ENCODE data around the gene ABHD14A. TPM values are rescaled to one million over a fixed set of nuclear protein-coding genes. Genes with fewer than 3 reads are reported as not detected.

Gene ABHD14A
- total RNA-seq, 4 donors from 2014 or later = 2.0 to 11.3 (median 7.7) TPM

DNA sequence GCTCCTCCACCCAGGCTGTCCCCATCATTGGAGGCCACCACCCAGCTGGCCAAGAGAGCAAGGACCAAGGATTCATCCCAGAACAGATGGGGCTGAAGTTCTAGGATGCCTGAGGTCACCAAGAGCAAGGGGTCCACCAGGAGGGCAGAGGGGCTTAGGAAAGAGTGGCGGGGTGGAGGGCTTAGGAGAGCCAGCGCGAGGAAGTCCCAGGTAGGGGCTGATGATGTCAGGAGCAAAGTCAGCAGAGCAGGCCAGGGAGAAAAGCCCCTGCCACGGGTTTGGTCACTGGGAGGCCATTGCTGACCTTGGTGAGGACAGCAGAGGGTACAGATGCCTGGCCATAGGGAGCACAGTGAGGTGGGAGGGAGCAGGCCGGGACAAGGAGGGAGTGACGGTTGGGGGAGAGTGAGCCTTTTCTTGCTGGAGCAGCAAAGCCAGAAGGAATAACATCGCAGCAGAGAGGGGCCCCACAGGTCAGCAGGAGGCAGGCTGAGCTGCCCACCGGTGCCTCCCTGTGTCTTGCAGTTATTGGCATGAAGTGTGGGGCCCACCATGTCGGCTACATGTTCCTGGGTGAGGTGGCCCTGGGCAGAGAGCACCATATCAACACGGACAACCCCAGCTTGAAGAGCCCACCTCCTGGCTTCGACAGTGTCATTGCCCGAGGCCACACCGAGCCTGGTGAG, 27.5 kb upstream of the ABHD14A start:
- in situ Hi-C loops (cut with MboI; ENCODE audit: low pct_ligation_motif_present in 1 of 4, low pct_unique_long_range_greater_than_20kb in 1 of 4, low sequenced_read_pairs in 3 of 4) (no loop called here), intact Hi-C loops (cut with DNase I; ENCODE audit: low total_unique reads) (loop anchor here (5.0 kb wide), 1 partner anchor 1865 kb away; no protein-coding TSS in a partner anchor)
- no peak overlapping the region for H3K4me3 ChIP-seq
- H3K4me1 ChIP-seq = peaks cover 4 to 11% (median 10%) of the 10 kb centered on the region in 4 donors
- H3K36me3 ChIP-seq = no peaks in the 10 kb centered on the region
- no peak overlapping the region for H3K27ac ChIP-seq
- no peak for DNase-seq
- no peaks in the 10 kb centered on the region for H3K9me3 ChIP-seq
- TF ChIP-seq, protein P1, sequence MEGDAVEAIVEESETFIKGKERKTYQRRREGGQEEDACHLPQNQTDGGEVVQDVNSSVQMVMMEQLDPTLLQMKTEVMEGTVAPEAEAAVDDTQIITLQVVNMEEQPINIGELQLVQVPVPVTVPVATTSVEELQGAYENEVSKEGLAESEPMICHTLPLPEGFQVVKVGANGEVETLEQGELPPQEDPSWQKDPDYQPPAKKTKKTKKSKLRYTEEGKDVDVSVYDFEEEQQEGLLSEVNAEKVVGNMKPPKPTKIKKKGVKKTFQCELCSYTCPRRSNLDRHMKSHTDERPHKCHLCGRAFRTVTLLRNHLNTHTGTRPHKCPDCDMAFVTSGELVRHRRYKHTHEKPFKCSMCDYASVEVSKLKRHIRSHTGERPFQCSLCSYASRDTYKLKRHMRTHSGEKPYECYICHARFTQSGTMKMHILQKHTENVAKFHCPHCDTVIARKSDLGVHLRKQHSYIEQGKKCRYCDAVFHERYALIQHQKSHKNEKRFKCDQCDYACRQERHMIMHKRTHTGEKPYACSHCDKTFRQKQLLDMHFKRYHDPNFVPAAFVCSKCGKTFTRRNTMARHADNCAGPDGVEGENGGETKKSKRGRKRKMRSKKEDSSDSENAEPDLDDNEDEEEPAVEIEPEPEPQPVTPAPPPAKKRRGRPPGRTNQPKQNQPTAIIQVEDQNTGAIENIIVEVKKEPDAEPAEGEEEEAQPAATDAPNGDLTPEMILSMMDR (IDR thresholded peaks at IDR 0.05) = no peak
- TF ChIP-seq POLR2A (IDR thresholded peaks at IDR 0.05) (no peak), EP300 (IDR thresholded peaks at IDR 0.05; ENCODE audit: low read depth) (no peak), POLR2AphosphoS5 (IDR thresholded peaks at IDR 0.05) (no peak)
- 74 to 80% methylated on average over 4 to 13 of the region's 13 CpGs for WGBS, 2 donors (ENCODE audit: low coverage in 1 of 2)
- H3K27me3 ChIP-seq = no peaks in the 10 kb centered on the region

DNA sequence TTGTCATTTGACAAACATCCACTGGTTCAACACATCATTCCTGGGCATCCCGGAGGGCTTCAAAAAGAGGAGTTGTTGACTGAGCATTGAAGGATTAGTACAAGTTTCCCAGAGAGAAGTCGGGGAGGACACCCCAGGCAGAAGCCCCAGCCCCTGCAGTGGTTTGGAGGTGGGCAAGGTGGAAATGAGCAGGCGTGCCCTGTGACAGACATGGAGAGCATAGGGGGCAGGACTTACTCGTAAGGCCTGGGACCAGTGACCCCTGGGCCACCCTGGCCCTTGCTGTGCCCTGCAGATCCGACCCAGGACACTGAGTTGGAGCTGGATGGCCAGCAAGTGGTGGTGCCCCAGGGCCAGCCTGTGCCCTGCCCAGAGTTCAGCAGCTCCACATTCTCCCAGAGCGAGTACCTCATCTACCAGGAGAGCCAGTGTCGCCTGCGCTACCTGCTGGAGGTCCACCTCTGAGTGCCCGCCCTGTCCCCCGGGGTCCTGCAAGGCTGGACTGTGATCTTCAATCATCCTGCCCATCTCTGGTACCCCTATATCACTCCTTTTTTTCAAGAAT, 26.8 kb upstream of the ABHD14A start:
- no peaks in the 10 kb centered on the region for H3K27me3 ChIP-seq
- no peaks in the 10 kb centered on the region for H3K9me3 ChIP-seq
- WGBS, 2 donors (ENCODE audit: low coverage in 1 of 2) = 97% methylated on average over 10 of the region's 10 CpGs; no CpG with 5 or more reads in 1 of the 2 donors
- peaks cover 0 to 4% (median 2%) of the 10 kb centered on the region in 4 donors for H3K4me1 ChIP-seq
- H3K4me3 ChIP-seq = no peak overlapping the region
- in situ Hi-C loops (cut with MboI; ENCODE audit: low pct_ligation_motif_present in 1 of 4, low pct_unique_long_range_greater_than_20kb in 1 of 4, low sequenced_read_pairs in 3 of 4) = no loop called here
- TF ChIP-seq, protein P1 (IDR thresholded peaks at IDR 0.05) = no peak
- TF ChIP-seq POLR2AphosphoS5 (IDR thresholded peaks at IDR 0.05) (no peak), EP300 (IDR thresholded peaks at IDR 0.05; ENCODE audit: low read depth) (no peak), POLR2A (IDR thresholded peaks at IDR 0.05) (no peak)
- H3K27ac ChIP-seq = no peak overlapping the region
- no peak for DNase-seq
- intact Hi-C loops (cut with DNase I; ENCODE audit: low total_unique reads) = loop anchor here (5.0 kb wide), 1 partner anchor 1864 kb away; no protein-coding TSS in a partner anchor
- no peaks in the 10 kb centered on the region for H3K36me3 ChIP-seq

DNA sequence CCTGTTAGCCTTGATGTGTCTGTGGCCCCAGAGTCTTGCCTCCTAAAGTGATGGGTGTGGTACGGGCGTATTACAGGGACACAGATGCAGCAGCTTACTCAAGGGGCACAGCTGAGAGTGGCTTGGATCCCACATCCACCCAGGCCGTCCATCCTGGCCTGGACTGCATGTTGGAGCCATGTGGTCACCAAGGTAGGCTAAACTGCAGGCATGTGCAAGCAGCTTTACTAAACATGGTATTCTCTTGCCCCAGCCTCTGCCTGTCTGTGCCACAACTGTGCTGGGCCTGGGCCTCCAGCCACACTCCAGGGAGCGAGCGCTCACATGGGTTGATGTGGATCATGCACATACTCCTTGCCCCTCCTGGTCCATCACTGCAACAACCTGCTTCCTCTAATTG, 25.7 kb upstream of the ABHD14A start:
- Histone ChIP-seq H3K9me3 (no peaks in the 10 kb centered on the region), H3K27me3 (no peaks in the 10 kb centered on the region), H3K4me1 (no peaks in the 10 kb centered on the region), H3K27ac (no peak overlapping the region), H3K36me3 (no peaks in the 10 kb centered on the region), H3K4me3 (no peak overlapping the region)
- DNase-seq = no peak
- WGBS, 2 donors (ENCODE audit: low coverage in 1 of 2) = 97% methylated on average over 5 of the region's 5 CpGs; no CpG with 5 or more reads in 1 of the 2 donors
- TF ChIP-seq EP300 (IDR thresholded peaks at IDR 0.05; ENCODE audit: low read depth) (no peak), POLR2AphosphoS5 (IDR thresholded peaks at IDR 0.05) (no peak), POLR2A (IDR thresholded peaks at IDR 0.05) (no peak)
- TF ChIP-seq, protein P1 (IDR thresholded peaks at IDR 0.05) = no peak
- intact Hi-C loops (cut with DNase I; ENCODE audit: low total_unique reads) (loop anchor here (5.0 kb wide), 1 partner anchor 1863 kb away; no protein-coding TSS in a partner anchor), in situ Hi-C loops (cut with MboI; ENCODE audit: low pct_ligation_motif_present in 1 of 4, low pct_unique_long_range_greater_than_20kb in 1 of 4, low sequenced_read_pairs in 3 of 4) (no loop called here)

DNA sequence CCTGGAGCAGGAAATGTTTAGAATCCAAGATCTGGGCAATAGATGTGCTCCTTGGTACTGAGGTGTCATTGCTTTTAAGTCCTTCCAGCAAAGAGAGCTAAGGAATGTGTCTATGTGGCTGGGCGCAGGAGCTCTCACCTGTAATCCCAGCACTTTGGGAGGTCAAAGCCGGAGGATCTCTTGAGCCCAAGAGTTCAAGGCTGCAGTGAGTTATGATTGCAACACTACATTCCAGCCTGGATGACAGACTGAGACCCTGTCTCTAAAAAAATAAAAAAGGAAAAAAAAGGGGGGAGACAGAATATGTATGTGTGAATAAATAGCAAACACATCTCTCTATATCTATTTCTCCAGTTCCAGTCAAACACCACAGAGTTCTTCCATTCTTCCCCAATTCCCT, 24.0 kb upstream of the ABHD14A start:
- no peak for DNase-seq
- WGBS, 2 donors (ENCODE audit: low coverage in 1 of 2) = 100% methylated on average over 1 to 2 of the region's 2 CpGs
- Histone ChIP-seq H3K9me3 (no peaks in the 10 kb centered on the region), H3K27ac (no peak overlapping the region), H3K4me1 (peaks cover 0 to 8% (median 2%) of the 10 kb centered on the region in 4 donors), H3K27me3 (peaks cover 12% of the 10 kb centered on the region), H3K36me3 (no peaks in the 10 kb centered on the region), H3K4me3 (no peak overlapping the region)
- TF ChIP-seq POLR2A (IDR thresholded peaks at IDR 0.05) = no peak
- no peak for TF ChIP-seq POLR2AphosphoS5 (IDR thresholded peaks at IDR 0.05)
- TF ChIP-seq, protein P1 (IDR thresholded peaks at IDR 0.05) = no peak
- no peak for TF ChIP-seq EP300 (IDR thresholded peaks at IDR 0.05; ENCODE audit: low read depth)
- intact Hi-C loops (cut with DNase I; ENCODE audit: low total_unique reads) (no loop called here), in situ Hi-C loops (cut with MboI; ENCODE audit: low pct_ligation_motif_present in 1 of 4, low pct_unique_long_range_greater_than_20kb in 1 of 4, low sequenced_read_pairs in 3 of 4) (no loop called here)
